WI38 (cell line): ENCODE measurements around the gene AIDA.

Source experiments
- H3K4me3 ChIP-seq: 2 replicates; pipeline ENCODE4 v1.5.1; 2011; ENCODE audit warnings: low read depth, mild to moderate bottlenecking, control low read depth, low read length
- TF ChIP-seq, protein P1 (sequence below): IDR thresholded peaks from 2 replicates; pipeline ENCODE4 v1.5.1; 2012; ENCODE audit warnings: low read depth, mild to moderate bottlenecking, control low read depth, low read length

AIDA gene

DNA sequence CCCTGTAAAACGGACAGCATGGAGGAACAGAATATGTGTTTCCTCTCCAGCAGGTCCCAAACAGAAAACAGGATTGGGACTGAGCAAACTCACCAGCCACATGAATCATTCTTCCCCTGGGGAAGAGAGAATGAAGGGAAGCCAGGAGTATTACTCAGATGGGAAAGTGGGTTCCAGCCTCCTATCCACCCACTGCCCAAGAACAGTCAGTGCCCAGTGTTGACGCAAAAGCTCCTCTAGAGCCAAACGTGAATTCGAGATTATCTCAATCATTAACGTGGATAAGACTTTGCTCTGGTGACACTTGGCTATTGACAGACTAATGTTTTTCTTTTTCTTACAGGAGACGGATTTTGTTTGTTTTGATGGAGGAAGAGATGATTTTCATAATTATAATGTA, 85.1 kb downstream of the AIDA start:
- no peak overlapping the region for H3K4me3 ChIP-seq
- TF ChIP-seq, protein P1, sequence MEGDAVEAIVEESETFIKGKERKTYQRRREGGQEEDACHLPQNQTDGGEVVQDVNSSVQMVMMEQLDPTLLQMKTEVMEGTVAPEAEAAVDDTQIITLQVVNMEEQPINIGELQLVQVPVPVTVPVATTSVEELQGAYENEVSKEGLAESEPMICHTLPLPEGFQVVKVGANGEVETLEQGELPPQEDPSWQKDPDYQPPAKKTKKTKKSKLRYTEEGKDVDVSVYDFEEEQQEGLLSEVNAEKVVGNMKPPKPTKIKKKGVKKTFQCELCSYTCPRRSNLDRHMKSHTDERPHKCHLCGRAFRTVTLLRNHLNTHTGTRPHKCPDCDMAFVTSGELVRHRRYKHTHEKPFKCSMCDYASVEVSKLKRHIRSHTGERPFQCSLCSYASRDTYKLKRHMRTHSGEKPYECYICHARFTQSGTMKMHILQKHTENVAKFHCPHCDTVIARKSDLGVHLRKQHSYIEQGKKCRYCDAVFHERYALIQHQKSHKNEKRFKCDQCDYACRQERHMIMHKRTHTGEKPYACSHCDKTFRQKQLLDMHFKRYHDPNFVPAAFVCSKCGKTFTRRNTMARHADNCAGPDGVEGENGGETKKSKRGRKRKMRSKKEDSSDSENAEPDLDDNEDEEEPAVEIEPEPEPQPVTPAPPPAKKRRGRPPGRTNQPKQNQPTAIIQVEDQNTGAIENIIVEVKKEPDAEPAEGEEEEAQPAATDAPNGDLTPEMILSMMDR, result no peak

DNA sequence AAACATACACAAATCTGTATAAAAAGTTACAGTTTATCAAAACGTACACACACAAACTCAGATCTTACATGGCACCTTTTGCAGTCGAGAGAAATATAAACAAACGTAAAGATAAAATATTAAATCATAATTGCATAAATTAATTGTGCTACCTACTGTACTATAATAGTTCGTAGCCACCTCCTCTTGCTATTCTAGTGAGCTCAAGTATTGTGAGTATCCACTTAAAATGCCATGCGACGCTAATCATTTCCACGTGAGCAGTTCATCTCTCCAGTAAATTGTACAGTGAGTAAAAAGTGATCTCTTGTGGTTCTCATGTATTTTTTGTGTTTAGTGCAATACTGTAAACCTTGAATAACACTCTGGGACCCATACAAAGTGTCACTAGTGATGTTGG, 88.1 kb downstream of the AIDA start:
- TF ChIP-seq, protein P1, result no peak
- H3K4me3 ChIP-seq, result no peak overlapping the region

DNA sequence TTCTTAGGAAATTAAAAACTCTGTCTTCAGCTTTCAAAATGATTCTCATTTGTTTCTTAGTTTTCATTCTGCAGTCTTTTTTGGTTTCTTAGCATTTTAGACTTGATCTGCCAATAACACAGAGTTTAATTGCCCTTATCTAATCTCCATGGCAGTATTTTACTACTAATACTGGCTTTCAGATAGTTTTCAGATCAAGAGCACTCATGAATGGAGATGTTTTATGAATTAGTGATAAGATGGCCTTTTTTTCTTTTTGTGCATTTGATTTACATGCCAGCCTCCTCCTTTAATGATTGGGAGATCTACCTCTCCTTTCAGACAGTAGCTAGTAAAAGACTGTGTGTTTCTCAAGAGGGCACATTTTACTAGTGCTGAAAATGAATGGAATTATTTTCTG, 88.8 kb downstream of the AIDA start:
- TF ChIP-seq, protein P1, result no peak
- no peak overlapping the region for H3K4me3 ChIP-seq

DNA sequence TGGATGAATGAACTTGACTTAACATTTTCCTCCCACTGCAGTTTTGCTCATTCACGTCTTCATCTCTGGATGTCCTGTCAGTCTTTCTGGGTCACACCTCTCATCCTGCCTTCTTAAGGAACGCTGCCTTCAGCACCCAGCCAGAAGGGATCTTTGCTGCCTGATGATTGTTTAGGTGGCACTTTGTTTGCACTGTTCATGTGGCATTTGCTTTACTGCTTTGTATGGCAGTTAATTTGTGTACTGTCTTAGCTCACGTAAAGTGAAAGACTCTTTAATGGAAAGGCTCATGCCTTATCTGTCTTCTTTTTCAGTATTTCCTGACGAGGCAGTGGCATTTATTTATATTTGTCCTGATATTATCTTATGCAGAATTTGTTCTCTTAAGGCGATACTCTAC, 89.5 kb downstream of the AIDA start:
- H3K4me3 ChIP-seq, result no peak overlapping the region
- TF ChIP-seq, protein P1, result no peak

DNA sequence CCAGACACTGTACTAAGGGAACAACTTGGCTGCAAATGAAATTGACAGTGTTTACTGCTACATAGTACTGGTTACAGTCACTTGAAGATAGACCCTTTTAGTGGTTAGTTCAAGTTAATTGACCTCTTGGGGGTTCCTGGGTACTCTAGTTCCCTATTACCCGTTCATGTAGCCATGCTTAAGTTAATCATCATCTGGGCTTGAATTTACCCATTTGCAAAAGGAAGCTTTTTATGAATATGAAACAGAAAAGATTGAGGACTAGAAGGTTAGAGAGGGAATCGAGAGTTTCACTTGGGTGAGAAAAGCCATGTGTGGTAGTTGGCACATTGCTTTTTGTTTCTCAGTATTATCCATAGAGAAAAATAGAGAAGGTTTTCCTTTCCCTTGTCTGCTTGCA, 91.7 kb downstream of the AIDA start:
- TF ChIP-seq, protein P1, result no peak
- H3K4me3 ChIP-seq, result no peak overlapping the region

DNA sequence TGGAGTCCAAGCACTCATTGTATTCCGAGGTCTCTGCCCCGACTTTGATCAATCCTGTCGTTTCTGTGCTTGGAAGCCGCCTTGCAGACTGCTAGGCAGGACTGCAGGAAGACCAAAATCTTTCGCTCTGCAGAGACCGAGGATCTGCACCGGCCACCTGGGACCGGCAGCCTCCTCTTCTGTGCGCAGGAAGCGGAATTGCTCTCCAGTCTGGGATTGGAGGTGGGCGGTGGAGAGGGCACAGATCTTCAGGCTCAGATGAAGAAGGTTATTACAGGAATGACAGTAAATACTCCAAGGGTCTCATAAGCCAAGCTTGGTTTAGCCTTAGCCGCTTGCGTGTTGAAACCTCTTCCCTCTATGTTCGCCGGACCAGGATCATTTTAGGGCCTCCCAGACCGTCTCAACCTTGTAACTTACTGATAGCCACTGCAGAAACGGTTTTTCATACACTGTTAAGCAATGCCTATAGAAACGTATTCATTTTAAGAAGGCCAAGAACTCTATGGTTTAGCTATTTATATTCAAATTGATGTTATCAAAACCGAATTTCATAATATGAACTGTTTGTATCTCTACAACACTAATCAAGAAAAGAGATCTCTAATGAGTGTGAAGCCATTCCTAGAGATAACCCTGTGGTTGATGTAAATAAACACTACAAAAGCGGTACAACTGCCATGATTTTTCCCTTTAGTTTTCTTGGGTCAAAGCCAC, 93.3 kb downstream of the AIDA start:
- TF ChIP-seq, protein P1, result no peak
- H3K4me3 ChIP-seq, result peak overlapping the region; percentile 78
